ENCODE measurements around the gene GALNTL6. TPM values are rescaled to one million over a fixed set of nuclear protein-coding genes. Genes with fewer than 3 reads are reported as not detected.

The GALNTL6 gene
- polyA plus RNA-seq, 1 experiment: not detected

DNA sequence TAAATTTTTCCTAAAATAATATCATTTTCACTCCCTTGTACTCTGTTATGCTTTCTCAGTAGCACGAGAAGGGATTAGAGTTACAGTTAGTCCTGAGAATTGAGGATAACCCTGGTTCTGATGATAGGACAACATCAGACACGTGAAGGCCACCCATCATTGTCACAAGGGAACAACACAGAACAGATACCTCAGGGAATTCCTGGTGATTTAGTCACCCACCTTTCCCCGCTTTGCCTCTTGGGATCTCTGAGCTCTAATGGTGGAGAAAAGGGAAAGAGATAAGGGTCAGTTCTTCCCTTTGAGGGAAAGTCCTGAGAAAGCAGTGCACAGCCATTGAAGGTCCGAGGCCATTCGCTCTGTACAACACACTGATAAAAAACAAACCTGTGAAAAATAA lies 1243.1 kb downstream of the GALNTL6 start:
- DNase-seq (ENCODE audit: low read depth, low spot score): no peak
- Histone ChIP-seq H3K27ac (ENCODE audit: low read depth, low read length) (no peak overlapping the region), H3K9me3 (ENCODE audit: control insufficient read depth, insufficient read depth, low read length) (no peaks in the 10 kb centered on the region), H3K27me3 (ENCODE audit: control insufficient read depth, insufficient read depth, low read length) (peaks cover 6% of the 10 kb centered on the region), H3K4me3 (ENCODE audit: low read depth, low read length) (no peak overlapping the region)
- POLR2A ChIA-PET: no interaction called here
- CTCF ChIA-PET: interaction anchor here (2.2 kb wide), 1 partner anchor 43 kb away, joined by 7 read pairs; no protein-coding TSS in a partner anchor
- TF ChIP-seq, protein P1, sequence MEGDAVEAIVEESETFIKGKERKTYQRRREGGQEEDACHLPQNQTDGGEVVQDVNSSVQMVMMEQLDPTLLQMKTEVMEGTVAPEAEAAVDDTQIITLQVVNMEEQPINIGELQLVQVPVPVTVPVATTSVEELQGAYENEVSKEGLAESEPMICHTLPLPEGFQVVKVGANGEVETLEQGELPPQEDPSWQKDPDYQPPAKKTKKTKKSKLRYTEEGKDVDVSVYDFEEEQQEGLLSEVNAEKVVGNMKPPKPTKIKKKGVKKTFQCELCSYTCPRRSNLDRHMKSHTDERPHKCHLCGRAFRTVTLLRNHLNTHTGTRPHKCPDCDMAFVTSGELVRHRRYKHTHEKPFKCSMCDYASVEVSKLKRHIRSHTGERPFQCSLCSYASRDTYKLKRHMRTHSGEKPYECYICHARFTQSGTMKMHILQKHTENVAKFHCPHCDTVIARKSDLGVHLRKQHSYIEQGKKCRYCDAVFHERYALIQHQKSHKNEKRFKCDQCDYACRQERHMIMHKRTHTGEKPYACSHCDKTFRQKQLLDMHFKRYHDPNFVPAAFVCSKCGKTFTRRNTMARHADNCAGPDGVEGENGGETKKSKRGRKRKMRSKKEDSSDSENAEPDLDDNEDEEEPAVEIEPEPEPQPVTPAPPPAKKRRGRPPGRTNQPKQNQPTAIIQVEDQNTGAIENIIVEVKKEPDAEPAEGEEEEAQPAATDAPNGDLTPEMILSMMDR (IDR thresholded peaks at IDR 0.05; ENCODE audit: low read depth, low read length): no peak

DNA sequence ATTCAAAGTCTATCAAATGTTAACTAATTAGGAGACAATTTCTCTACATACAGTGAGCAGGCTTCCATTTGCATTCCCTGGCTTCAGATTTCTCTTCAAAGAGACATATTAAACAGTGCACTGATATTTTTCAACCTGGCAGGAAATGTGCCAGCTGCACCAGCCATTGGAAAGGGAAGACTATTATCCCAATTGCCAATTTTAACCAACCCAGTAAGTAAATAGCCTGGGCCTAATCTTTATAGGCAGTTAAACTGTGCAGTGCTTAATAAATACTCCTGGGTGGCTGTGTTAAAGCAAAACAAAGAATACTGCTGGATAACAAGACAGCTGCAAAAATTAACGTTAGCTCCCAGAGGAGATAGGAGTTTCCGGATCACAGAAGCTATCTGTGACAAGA lies 1243.5 kb downstream of the GALNTL6 start:
- Histone ChIP-seq H3K4me3 (ENCODE audit: low read depth, low read length) (no peak overlapping the region), H3K27ac (ENCODE audit: low read depth, low read length) (no peak overlapping the region), H3K9me3 (ENCODE audit: control insufficient read depth, insufficient read depth, low read length) (no peaks in the 10 kb centered on the region), H3K27me3 (ENCODE audit: control insufficient read depth, insufficient read depth, low read length) (peaks cover 6% of the 10 kb centered on the region)
- ChIA-PET POLR2A (no interaction called here), CTCF (interaction anchor here (1.6 to 2.2 kb wide), 2 partner anchors 43 to 244 kb away, joined by 5 to 7 read pairs; no protein-coding TSS in a partner anchor)
- TF ChIP-seq, protein P1 (IDR thresholded peaks at IDR 0.05; ENCODE audit: low read depth, low read length): no peak
- DNase-seq (ENCODE audit: low read depth, low spot score): no peak

DNA sequence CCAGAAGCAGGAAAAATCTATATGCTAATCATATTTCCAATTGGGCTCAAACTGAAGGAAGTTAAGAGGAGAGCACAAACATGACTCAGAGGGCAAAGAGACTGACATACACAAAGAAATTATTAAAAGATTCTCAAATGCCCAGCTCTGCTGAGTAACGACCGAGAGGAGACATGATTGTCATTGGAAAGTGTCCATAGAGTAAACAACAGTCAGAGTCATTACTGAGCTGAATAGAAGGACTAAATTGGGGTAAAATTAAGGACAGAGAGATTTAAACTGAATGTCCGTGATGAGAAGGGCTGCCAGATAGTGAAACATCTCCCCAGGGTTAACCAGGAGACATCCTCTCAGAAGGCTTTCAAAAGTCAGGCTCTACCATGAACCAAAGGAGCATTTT lies 1244.2 kb downstream of the GALNTL6 start:
- no peak for DNase-seq (ENCODE audit: low read depth, low spot score)
- CTCF ChIA-PET: interaction anchor here (0.6 to 1.6 kb wide), 3 partner anchors 32 to 244 kb away, joined by 3 to 5 read pairs (median 3); no protein-coding TSS in a partner anchor
- peaks cover 6% of the 10 kb centered on the region for H3K27me3 ChIP-seq (ENCODE audit: control insufficient read depth, insufficient read depth, low read length)
- POLR2A ChIA-PET: no interaction called here
- no peak overlapping the region for H3K4me3 ChIP-seq (ENCODE audit: low read depth, low read length)
- no peaks in the 10 kb centered on the region for H3K9me3 ChIP-seq (ENCODE audit: control insufficient read depth, insufficient read depth, low read length)
- no peak overlapping the region for H3K27ac ChIP-seq (ENCODE audit: low read depth, low read length)
- TF ChIP-seq, protein P1 (IDR thresholded peaks at IDR 0.05; ENCODE audit: low read depth, low read length): no peak

DNA sequence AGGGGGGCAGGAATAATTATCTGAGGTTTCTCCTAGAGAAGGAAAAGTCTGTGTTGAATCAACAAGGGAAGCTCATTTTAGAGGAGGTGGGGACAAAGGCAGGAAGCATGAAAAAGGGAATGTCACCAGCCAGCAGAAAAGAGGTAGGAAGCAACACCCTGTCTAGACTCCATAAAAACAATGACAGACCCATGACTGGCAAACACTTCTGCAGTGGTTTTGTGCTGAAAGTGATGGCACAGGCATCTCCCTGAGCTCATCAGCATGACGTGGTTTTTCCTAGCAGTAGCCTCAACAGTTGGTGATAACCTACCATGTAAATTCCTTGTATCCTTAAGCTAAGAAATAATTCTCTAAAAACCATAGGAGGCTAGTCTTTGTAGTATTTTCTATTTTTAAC lies 1244.7 kb downstream of the GALNTL6 start:
- H3K4me3 ChIP-seq (ENCODE audit: low read depth, low read length): no peak overlapping the region
- DNase-seq (ENCODE audit: low read depth, low spot score): no peak
- H3K27ac ChIP-seq (ENCODE audit: low read depth, low read length): no peak overlapping the region
- H3K27me3 ChIP-seq (ENCODE audit: control insufficient read depth, insufficient read depth, low read length): peaks cover 6% of the 10 kb centered on the region
- no peaks in the 10 kb centered on the region for H3K9me3 ChIP-seq (ENCODE audit: control insufficient read depth, insufficient read depth, low read length)
- POLR2A ChIA-PET: no interaction called here
- TF ChIP-seq, protein P1 (IDR thresholded peaks at IDR 0.05; ENCODE audit: low read depth, low read length): no peak
- CTCF ChIA-PET: interaction anchor here (0.6 to 1.6 kb wide), 3 partner anchors 31 to 243 kb away, joined by 3 to 5 read pairs (median 3); no protein-coding TSS in a partner anchor

DNA sequence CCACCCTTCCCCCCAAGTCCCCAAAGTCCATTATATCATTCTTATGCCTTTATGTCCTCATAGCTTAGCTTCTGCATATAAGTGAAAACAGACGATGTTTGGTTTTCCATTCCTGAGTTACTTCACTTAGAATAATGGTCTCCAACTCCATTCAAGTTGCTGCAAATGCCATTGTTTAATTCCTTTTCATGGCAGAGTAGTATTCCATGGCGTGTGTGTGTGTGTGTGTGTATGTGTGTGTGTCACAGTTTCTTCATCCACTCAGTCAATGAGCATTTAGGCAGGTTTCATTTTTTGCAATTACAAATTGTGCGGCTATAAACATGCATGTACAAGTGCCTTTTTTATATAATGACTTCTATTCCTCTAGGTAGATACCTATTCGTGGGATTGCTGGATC lies 1248.0 kb downstream of the GALNTL6 start:
- no peaks in the 10 kb centered on the region for H3K9me3 ChIP-seq (ENCODE audit: control insufficient read depth, insufficient read depth, low read length)
- TF ChIP-seq, protein P1 (IDR thresholded peaks at IDR 0.05; ENCODE audit: low read depth, low read length): no peak
- POLR2A ChIA-PET: no interaction called here
- CTCF ChIA-PET: no interaction called here
- H3K4me3 ChIP-seq (ENCODE audit: low read depth, low read length): no peak overlapping the region
- H3K27me3 ChIP-seq (ENCODE audit: control insufficient read depth, insufficient read depth, low read length): peaks cover 6% of the 10 kb centered on the region
- no peak for DNase-seq (ENCODE audit: low read depth, low spot score)
- H3K27ac ChIP-seq (ENCODE audit: low read depth, low read length): no peak overlapping the region
